Colonic mucosa (tissue), 4 donors: ENCODE data around the gene SCYL3. TPM values are rescaled to one million over a fixed set of nuclear protein-coding genes. Genes with fewer than 3 reads are reported as not detected.

Source experiments
- DNase-seq: peaks from one replicate; pipeline ENCODE4 v3.0.0-alpha.2; 2020
- H3K27ac ChIP-seq: fragments of 200-600 bp; one replicate; pipeline ENCODE4 v1.8.0; 2021
- H3K27me3 ChIP-seq: fragments of 200-600 bp; one replicate; pipeline ENCODE4 v1.8.0; 2021
- H3K36me3 ChIP-seq: fragments of 200-600 bp; one replicate; pipeline ENCODE4 v1.8.0; 2021
- H3K4me1 ChIP-seq: fragments of 200-600 bp; one replicate; pipeline ENCODE4 v1.8.0; 2021; ENCODE audit warnings: mild to moderate bottlenecking
- H3K4me3 ChIP-seq: fragments of 200-600 bp; one replicate; pipeline ENCODE4 v1.8.0; 2021
- H3K9ac ChIP-seq, 2 donors: one replicate each; pipeline ENCODE4 v1.7.0; 2013; ENCODE audit warnings: control low read depth in 2 of 2, low read depth in 2 of 2, low read length in 2 of 2
- H3K9me3 ChIP-seq: fragments of 200-600 bp; one replicate; pipeline ENCODE4 v1.8.0; 2021
- CTCF ChIP-seq: fragments of 200-600 bp; IDR thresholded peaks from one replicate; pipeline ENCODE4 v1.8.0; 2022; ENCODE audit warnings: antibody characterized with exemption, mild to moderate bottlenecking
- intact Hi-C: fragments of 100-400 bp; cut with DNase I; formaldehyde crosslinking; loops from one replicate; pipeline ENCODE4 v1.14.1; 2022
- total RNA-seq, 2 donors: library from RNA; stranded (reverse); fragmentation: NEBNext Ultra II Directional in 1 of 2; extraction: Animal tissue kit (Norgen Biotek cat#: 25700) in 1 of 2; gene quantifications; one replicate each; pipeline ENCODE4 v1.2.1, GENCODE V29; 2021
- donor health status: healthy.
- donor health status: DM: no; HTN: no; CAD: no.
- donor health status: DM: no; HTN: no; CAD: no.

SCYL3 gene
- total RNA-seq, 2 donors from 2014 or later: 11.6 to 15.8 TPM

- H3K9me3 ChIP-seq: no peaks in the 10 kb centered on the region
- peaks cover 6% of the 10 kb centered on the region for H3K36me3 ChIP-seq
- intact Hi-C loops: no loop called here
- no peaks in the 10 kb centered on the region for H3K27me3 ChIP-seq
- H3K4me3 ChIP-seq: no peak overlapping the region
- H3K9ac ChIP-seq: no peak overlapping the region
- TF ChIP-seq CTCF: no peak
- H3K4me1 ChIP-seq: no peaks in the 10 kb centered on the region
- DNase-seq: no peak
- no peak overlapping the region for H3K27ac ChIP-seq
These were observed 9.1 kb downstream of the SCYL3 start for GRCh38 chr1:169884634-169885033.

DNA sequence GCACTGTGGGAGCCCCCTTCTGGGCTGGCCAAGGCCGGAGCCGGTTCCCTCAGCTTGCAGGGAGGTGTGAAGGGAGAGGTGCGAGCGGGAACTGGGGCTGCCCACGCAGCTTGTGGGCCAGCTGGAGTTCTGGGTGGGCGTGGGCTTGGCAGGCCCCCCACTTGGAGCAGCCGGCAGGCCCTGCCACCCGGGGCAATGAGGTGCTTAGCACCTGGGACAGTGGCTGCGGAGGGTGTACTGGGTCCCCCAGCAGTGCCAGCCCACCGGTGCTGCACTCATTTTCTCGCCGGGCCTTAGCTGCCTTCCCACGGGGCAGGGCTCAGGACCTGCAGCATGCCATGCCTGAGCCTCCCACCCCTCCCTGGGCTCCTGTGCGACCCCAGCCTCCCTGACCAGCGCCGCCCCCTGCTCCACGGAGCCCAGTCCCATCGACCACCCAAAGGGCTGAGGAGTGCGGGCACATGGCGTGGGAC lies 11.6 kb downstream of the SCYL3 start:
- Histone ChIP-seq H3K4me1 (no peaks in the 10 kb centered on the region), H3K27me3 (no peaks in the 10 kb centered on the region), H3K36me3 (no peaks in the 10 kb centered on the region), H3K27ac (no peak overlapping the region), H3K9me3 (no peaks in the 10 kb centered on the region), H3K9ac (no peak overlapping the region), H3K4me3 (no peak overlapping the region)
- intact Hi-C loops: no loop called here
- DNase-seq: no peak
- TF ChIP-seq CTCF: no peak

- TF ChIP-seq CTCF: no peak
- no peaks in the 10 kb centered on the region for H3K4me1 ChIP-seq
- H3K27ac ChIP-seq: no peak overlapping the region
- H3K9ac ChIP-seq: no peak overlapping the region
- H3K27me3 ChIP-seq: no peaks in the 10 kb centered on the region
- H3K9me3 ChIP-seq: no peaks in the 10 kb centered on the region
- peaks cover 8% of the 10 kb centered on the region for H3K36me3 ChIP-seq
- DNase-seq: no peak
- intact Hi-C loops: no loop called here
- no peak overlapping the region for H3K4me3 ChIP-seq
These were observed 14.5 kb downstream of the SCYL3 start for GRCh38 chr1:169879034-169879840.

DNA sequence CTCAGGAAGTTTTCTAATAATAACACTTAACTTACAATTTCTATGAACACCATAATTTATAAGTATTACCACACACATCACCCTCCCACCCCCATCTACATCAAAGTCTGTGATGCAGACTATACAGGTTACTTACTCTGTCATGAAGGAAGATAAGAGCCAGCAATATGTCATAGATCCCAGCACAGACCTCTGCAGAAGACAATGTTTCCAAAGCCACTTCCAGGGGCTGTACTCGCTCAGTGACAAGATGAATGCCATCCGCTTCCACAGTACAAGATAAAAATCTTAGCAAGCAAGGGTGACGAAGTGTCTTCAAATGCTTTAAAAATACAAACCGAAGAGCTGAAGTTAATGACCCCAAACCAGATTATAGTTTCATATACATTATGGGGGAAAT lies 15.2 kb downstream of the SCYL3 start:
- no peak overlapping the region for H3K4me3 ChIP-seq
- intact Hi-C loops: no loop called here
- no peak overlapping the region for H3K9ac ChIP-seq
- no peak overlapping the region for H3K27ac ChIP-seq
- DNase-seq: no peak
- H3K36me3 ChIP-seq: peaks cover 8% of the 10 kb centered on the region
- no peaks in the 10 kb centered on the region for H3K27me3 ChIP-seq
- no peaks in the 10 kb centered on the region for H3K9me3 ChIP-seq
- no peak for TF ChIP-seq CTCF
- H3K4me1 ChIP-seq: no peaks in the 10 kb centered on the region

- Histone ChIP-seq H3K9ac (no peak overlapping the region), H3K36me3 (peaks cover 8% of the 10 kb centered on the region), H3K9me3 (no peaks in the 10 kb centered on the region), H3K4me3 (no peak overlapping the region), H3K4me1 (no peaks in the 10 kb centered on the region), H3K27me3 (no peaks in the 10 kb centered on the region), H3K27ac (no peak overlapping the region)
- TF ChIP-seq CTCF: no peak
- DNase-seq: no peak
- intact Hi-C loops: no loop called here
These were observed 15.8 kb downstream of the SCYL3 start for GRCh38 chr1:169877800-169878491.
